ENCODE results near the gene PTTG2. TPM values are rescaled to one million over a fixed set of nuclear protein-coding genes. Genes with fewer than 3 reads are reported as not detected.

PTTG2 gene
- polyA plus RNA-seq, 1 donor from 2014 or later = not detected

DNA sequence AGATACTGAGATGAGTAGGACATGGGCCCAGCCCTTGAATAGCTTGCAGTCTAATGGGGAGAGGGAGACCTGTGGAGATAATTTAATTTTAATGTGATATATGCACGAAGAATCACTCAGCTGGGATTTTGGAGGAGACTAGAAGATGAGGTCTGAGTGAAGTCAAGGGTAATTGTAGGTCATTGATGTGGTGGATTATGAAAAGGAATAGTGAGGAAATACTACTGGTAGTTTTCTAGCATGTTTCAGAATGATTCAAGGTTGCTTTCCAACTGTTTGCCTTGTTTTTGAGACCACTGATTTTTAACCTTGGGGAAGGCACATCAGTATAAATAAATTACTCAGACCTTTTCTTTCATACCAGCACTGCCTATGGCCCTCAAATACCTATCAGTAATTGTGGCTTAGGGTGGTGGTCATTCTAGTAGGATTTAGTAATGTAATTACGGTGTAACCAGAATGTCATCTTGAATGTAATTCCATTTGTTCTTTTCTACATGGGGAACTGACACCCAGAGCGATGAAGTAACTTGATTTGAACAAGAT is 25.6 kb downstream of the PTTG2 start:
- no peaks in the 10 kb centered on the region for H3K27me3 ChIP-seq (ENCODE audit: insufficient read depth, low read depth, low read length)
- H3K27ac ChIP-seq (ENCODE audit: low read length) = no peak overlapping the region
- no peak overlapping the region for H3K4me3 ChIP-seq (ENCODE audit: low read length)
- TF ChIP-seq EP300 (conservative IDR thresholded peaks at IDR 0.05; ENCODE audit: poor library complexity, severe bottlenecking) = no peak
- no peak for TF ChIP-seq POLR2AphosphoS5 (IDR thresholded peaks at IDR 0.05)
- TF ChIP-seq MXI1 (conservative IDR thresholded peaks at IDR 0.05; ENCODE audit: poor library complexity, severe bottlenecking) = no peak
- TF ChIP-seq, protein P1, sequence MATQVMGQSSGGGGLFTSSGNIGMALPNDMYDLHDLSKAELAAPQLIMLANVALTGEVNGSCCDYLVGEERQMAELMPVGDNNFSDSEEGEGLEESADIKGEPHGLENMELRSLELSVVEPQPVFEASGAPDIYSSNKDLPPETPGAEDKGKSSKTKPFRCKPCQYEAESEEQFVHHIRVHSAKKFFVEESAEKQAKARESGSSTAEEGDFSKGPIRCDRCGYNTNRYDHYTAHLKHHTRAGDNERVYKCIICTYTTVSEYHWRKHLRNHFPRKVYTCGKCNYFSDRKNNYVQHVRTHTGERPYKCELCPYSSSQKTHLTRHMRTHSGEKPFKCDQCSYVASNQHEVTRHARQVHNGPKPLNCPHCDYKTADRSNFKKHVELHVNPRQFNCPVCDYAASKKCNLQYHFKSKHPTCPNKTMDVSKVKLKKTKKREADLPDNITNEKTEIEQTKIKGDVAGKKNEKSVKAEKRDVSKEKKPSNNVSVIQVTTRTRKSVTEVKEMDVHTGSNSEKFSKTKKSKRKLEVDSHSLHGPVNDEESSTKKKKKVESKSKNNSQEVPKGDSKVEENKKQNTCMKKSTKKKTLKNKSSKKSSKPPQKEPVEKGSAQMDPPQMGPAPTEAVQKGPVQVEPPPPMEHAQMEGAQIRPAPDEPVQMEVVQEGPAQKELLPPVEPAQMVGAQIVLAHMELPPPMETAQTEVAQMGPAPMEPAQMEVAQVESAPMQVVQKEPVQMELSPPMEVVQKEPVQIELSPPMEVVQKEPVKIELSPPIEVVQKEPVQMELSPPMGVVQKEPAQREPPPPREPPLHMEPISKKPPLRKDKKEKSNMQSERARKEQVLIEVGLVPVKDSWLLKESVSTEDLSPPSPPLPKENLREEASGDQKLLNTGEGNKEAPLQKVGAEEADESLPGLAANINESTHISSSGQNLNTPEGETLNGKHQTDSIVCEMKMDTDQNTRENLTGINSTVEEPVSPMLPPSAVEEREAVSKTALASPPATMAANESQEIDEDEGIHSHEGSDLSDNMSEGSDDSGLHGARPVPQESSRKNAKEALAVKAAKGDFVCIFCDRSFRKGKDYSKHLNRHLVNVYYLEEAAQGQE (IDR thresholded peaks at IDR 0.05; ENCODE audit: borderline replicate concordance) = no peak
- TF ChIP-seq, protein P2, sequence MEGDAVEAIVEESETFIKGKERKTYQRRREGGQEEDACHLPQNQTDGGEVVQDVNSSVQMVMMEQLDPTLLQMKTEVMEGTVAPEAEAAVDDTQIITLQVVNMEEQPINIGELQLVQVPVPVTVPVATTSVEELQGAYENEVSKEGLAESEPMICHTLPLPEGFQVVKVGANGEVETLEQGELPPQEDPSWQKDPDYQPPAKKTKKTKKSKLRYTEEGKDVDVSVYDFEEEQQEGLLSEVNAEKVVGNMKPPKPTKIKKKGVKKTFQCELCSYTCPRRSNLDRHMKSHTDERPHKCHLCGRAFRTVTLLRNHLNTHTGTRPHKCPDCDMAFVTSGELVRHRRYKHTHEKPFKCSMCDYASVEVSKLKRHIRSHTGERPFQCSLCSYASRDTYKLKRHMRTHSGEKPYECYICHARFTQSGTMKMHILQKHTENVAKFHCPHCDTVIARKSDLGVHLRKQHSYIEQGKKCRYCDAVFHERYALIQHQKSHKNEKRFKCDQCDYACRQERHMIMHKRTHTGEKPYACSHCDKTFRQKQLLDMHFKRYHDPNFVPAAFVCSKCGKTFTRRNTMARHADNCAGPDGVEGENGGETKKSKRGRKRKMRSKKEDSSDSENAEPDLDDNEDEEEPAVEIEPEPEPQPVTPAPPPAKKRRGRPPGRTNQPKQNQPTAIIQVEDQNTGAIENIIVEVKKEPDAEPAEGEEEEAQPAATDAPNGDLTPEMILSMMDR (IDR thresholded peaks at IDR 0.05; ENCODE audit: poor library complexity, severe bottlenecking) = no peak
- no peak for TF ChIP-seq RAD21 (conservative IDR thresholded peaks at IDR 0.05)
- no peak for TF ChIP-seq EZH2 (IDR thresholded peaks at IDR 0.05; ENCODE audit: borderline replicate concordance, insufficient read depth, low read length, poor library complexity, severe bottlenecking)
- TF ChIP-seq TAF1 (IDR thresholded peaks at IDR 0.05; ENCODE audit: low read depth) = no peak
- TF ChIP-seq SMC3 (conservative IDR thresholded peaks at IDR 0.05; ENCODE audit: poor library complexity) = no peak
- H3K9ac ChIP-seq (ENCODE audit: low read length) = no peak overlapping the region
- no peak overlapping the region for H3K4me2 ChIP-seq (ENCODE audit: low read length)
- no peaks in the 10 kb centered on the region for H4K20me1 ChIP-seq (ENCODE audit: insufficient read depth)
- no peaks in the 10 kb centered on the region for H3F3A ChIP-seq (ENCODE audit: insufficient read depth, low read length, poor library complexity, severe bottlenecking)
- H3K9me2 ChIP-seq (ENCODE audit: insufficient read depth, low read length) = no peaks in the 10 kb centered on the region
- no peaks in the 10 kb centered on the region for H3K36me3 ChIP-seq (ENCODE audit: insufficient read depth, low read length)
- no peak overlapping the region for H2AFZ ChIP-seq (ENCODE audit: low read depth, low read length)
- H3K9me3 ChIP-seq (ENCODE audit: low read length) = no peaks in the 10 kb centered on the region
- peaks cover 3% of the 10 kb centered on the region for H3K79me2 ChIP-seq (replicated peaks; ENCODE audit: insufficient read depth, low read length)

DNA sequence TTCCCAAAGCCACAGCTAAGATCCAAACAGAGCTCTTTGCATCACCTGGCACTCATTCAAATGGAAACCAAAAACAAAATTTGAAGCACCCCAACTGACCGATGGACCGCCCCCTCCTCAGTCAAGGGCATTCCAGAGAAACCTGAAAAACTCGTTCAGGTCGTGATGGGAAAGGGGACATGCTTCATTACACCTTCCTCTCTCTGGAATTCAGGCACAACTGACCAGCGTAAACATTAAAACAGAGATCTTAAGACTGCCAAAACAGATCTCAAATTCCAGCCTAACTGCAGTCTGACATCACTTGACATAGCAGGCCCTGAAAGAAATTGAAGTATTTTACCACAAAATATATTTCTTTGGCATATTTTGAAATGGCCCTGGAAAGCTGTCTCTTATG is 28.5 kb downstream of the PTTG2 start:
- Histone ChIP-seq H3K9me3 (ENCODE audit: low read length) (no peaks in the 10 kb centered on the region), H2AFZ (ENCODE audit: low read depth, low read length) (no peak overlapping the region), H3K27ac (ENCODE audit: low read length) (no peak overlapping the region), H3F3A (ENCODE audit: insufficient read depth, low read length, poor library complexity, severe bottlenecking) (no peaks in the 10 kb centered on the region), H3K9me2 (ENCODE audit: insufficient read depth, low read length) (no peaks in the 10 kb centered on the region), H3K79me2 (replicated peaks; ENCODE audit: insufficient read depth, low read length) (peaks cover 3% of the 10 kb centered on the region), H3K4me2 (ENCODE audit: low read length) (no peak overlapping the region), H3K27me3 (ENCODE audit: insufficient read depth, low read depth, low read length) (no peaks in the 10 kb centered on the region), H3K36me3 (ENCODE audit: insufficient read depth, low read length) (no peaks in the 10 kb centered on the region), H3K9ac (ENCODE audit: low read length) (no peak overlapping the region), H4K20me1 (ENCODE audit: insufficient read depth) (no peaks in the 10 kb centered on the region), H3K4me3 (ENCODE audit: low read length) (no peak overlapping the region)
- TF ChIP-seq, protein P1 (IDR thresholded peaks at IDR 0.05; ENCODE audit: borderline replicate concordance) = no peak
- TF ChIP-seq POLR2AphosphoS5 (IDR thresholded peaks at IDR 0.05) (no peak), TAF1 (IDR thresholded peaks at IDR 0.05; ENCODE audit: low read depth) (no peak), EZH2 (IDR thresholded peaks at IDR 0.05; ENCODE audit: borderline replicate concordance, insufficient read depth, low read length, poor library complexity, severe bottlenecking) (no peak), RAD21 (conservative IDR thresholded peaks at IDR 0.05) (no peak), EP300 (conservative IDR thresholded peaks at IDR 0.05; ENCODE audit: poor library complexity, severe bottlenecking) (no peak)
- TF ChIP-seq, protein P2 (IDR thresholded peaks at IDR 0.05; ENCODE audit: poor library complexity, severe bottlenecking) = no peak

Data from neural cell (in vitro differentiated cells).